Ascending aorta (tissue), 2 donors: Measurements from ENCODE around the gene BICRAL. TPM values are rescaled to one million over a fixed set of nuclear protein-coding genes. Genes with fewer than 3 reads are reported as not detected.

Experiments used
- DNase-seq, 2 donors: peaks; one replicate each; pipeline ENCODE4 v3.0.0-alpha.2; 2019; ENCODE audit warnings: low spot score in 2 of 2
- H3K27ac ChIP-seq, 2 donors: fragments of 200-600 bp; sonication (generic); one replicate each; pipeline ENCODE4 v1.5.1; 2016 to 2017; ENCODE audit warnings: mild to moderate bottlenecking in 1 of 2
- H3K27me3 ChIP-seq: fragments of 200-600 bp; sonication (generic); one replicate; pipeline ENCODE4 v1.5.1; 2017
- H3K36me3 ChIP-seq, 2 donors: fragments of 200-600 bp; sonication (generic); one replicate each; pipeline ENCODE4 v1.5.1; 2016
- H3K4me1 ChIP-seq, 2 donors: fragments of 200-600 bp; sonication (generic); one replicate each; pipeline ENCODE4 v1.5.1; 2016 to 2017; ENCODE audit warnings: mild to moderate bottlenecking in 1 of 2
- H3K4me3 ChIP-seq, 2 donors: fragments of 200-600 bp; sonication (generic); one replicate each; pipeline ENCODE4 v1.5.1; 2016 to 2017; ENCODE audit warnings: mild to moderate bottlenecking in 1 of 2
- H3K9me3 ChIP-seq, 2 donors: fragments of 200-600 bp; sonication (generic); one replicate each; pipeline ENCODE4 v1.5.1; 2016
- CTCF ChIP-seq, 3 experiments: fragments of 200-600 bp in 2 of 3; fragments of 450-650 bp in 1 of 3; sonication (generic) in 2 of 3; IDR thresholded peaks; one replicate each; pipeline ENCODE4 v1.5.1; 2016 to 2019; ENCODE audit warnings: antibody characterized with exemption in 3 of 3, mild to moderate bottlenecking in 1 of 3, moderate library complexity in 1 of 3
- intact Hi-C: fragments of 100-400 bp; cut with DNase I; formaldehyde crosslinking; loops from one replicate; pipeline ENCODE4 v1.15.1; 2023
- total RNA-seq: library from RNA; depleted of rRNA; stranded (reverse); fragments of >200 nt; gene quantifications from one replicate; pipeline ENCODE4 v1.1.0, GENCODE V29; 2016

BICRAL gene
- total RNA-seq, 1 donor from 2014 or later = 9.7 TPM

- DNase-seq = no peak
- Histone ChIP-seq H3K36me3 (no peaks in the 10 kb centered on the region), H3K9me3 (no peaks in the 10 kb centered on the region), H3K4me1 (peaks cover 0 to 13% of the 10 kb centered on the region in 2 donors), H3K4me3 (no peak overlapping the region), H3K27me3 (no peaks in the 10 kb centered on the region), H3K27ac (no peak overlapping the region)
- intact Hi-C loops = loop anchor here (5.0 kb wide), 2 partner anchors 108 to 148 kb away; partner anchors contain the start of genes CUL7, KLHDC3 and MEA1
- no peak for TF ChIP-seq CTCF (IDR thresholded peaks at IDR 0.05)
Observed at GRCh38 chr6:42904467-42904866, 122.6 kb downstream of the BICRAL start.

GRCh38 chr6:42907336-42907735 is 125.5 kb downstream of the BICRAL start:
- Histone ChIP-seq H3K4me1 (peaks cover 0 to 7% of the 10 kb centered on the region in 2 donors), H3K9me3 (no peaks in the 10 kb centered on the region), H3K27ac (no peak overlapping the region), H3K27me3 (peaks cover 6% of the 10 kb centered on the region), H3K4me3 (no peak overlapping the region), H3K36me3 (no peaks in the 10 kb centered on the region)
- DNase-seq = no peak
- intact Hi-C loops = no loop called here
- TF ChIP-seq CTCF (IDR thresholded peaks at IDR 0.05) = no peak

GRCh38 chr6:42909835-42910234 is 128.0 kb downstream of the BICRAL start:
- Histone ChIP-seq H3K27me3 (peaks cover 6% of the 10 kb centered on the region), H3K36me3 (no peaks in the 10 kb centered on the region), H3K9me3 (no peaks in the 10 kb centered on the region), H3K4me1 (peaks cover 0 to 7% of the 10 kb centered on the region in 2 donors), H3K27ac (no peak overlapping the region), H3K4me3 (no peak overlapping the region)
- no peak for TF ChIP-seq CTCF (IDR thresholded peaks at IDR 0.05)
- intact Hi-C loops = no loop called here
- DNase-seq = no peak

- intact Hi-C loops = no loop called here
- Histone ChIP-seq H3K4me3 (peak overlapping the region; percentile 30 to 50), H3K27me3 (peaks cover 6% of the 10 kb centered on the region), H3K9me3 (no peaks in the 10 kb centered on the region), H3K27ac (no peak overlapping the region), H3K36me3 (no peaks in the 10 kb centered on the region), H3K4me1 (peaks cover 0 to 7% of the 10 kb centered on the region in 2 donors)
- no peak for DNase-seq
- no peak for TF ChIP-seq CTCF (IDR thresholded peaks at IDR 0.05)
Observed at GRCh38 chr6:42911171-42912021, 129.5 kb downstream of the BICRAL start.

- TF ChIP-seq CTCF (IDR thresholded peaks at IDR 0.05) = no peak
- no peaks in the 10 kb centered on the region for H3K9me3 ChIP-seq
- no peak overlapping the region for H3K4me3 ChIP-seq
- peaks cover 6% of the 10 kb centered on the region for H3K27me3 ChIP-seq
- H3K27ac ChIP-seq = no peak overlapping the region
- intact Hi-C loops = no loop called here
- H3K36me3 ChIP-seq = no peaks in the 10 kb centered on the region
- DNase-seq = no peak
- peaks cover 0 to 7% of the 10 kb centered on the region in 2 donors for H3K4me1 ChIP-seq
Observed at GRCh38 chr6:42914546-42914945, 132.7 kb downstream of the BICRAL start.
